ENCODE measurements around the gene ITGB3. TPM values are rescaled to one million over a fixed set of nuclear protein-coding genes. Genes with fewer than 3 reads are reported as not detected.

Gene ITGB3
- 31.5 and 39.8 TPM in 2 replicates for total RNA-seq

- Histone ChIP-seq H3K4me2 (ENCODE audit: insufficient read depth, low read length) (peak within 1 kb of the TSS; percentile 86), H3K27me3 (ENCODE audit: insufficient read depth, low read length) (no peaks in the 10 kb centered on the region), H3K9me3 (ENCODE audit: low read depth, low read length) (no peaks in the 10 kb centered on the region), H2AFZ (ENCODE audit: low read length) (peak within 1 kb of the TSS; percentile 82), H3K36me3 (ENCODE audit: insufficient read depth, low read length) (no peaks in the 10 kb centered on the region), H3K4me3 (ENCODE audit: insufficient read depth, low read length) (peak within 1 kb of the TSS; percentile 82), H4K20me1 (ENCODE audit: insufficient read depth, low read length) (no peaks in the 10 kb centered on the region), H3K79me2 (ENCODE audit: insufficient read depth, low read length) (peaks cover 29% of the 10 kb centered on the region), H3K4me1 (ENCODE audit: insufficient read depth, low read length) (peaks cover 35% of the 10 kb centered on the region), H3K27ac (ENCODE audit: low read depth, low read length) (peak within 1 kb of the TSS; percentile 38)
- TF ChIP-seq CTCF (IDR thresholded peaks at IDR 0.05; ENCODE audit: extremely low read depth, low read depth, low read length), result peak; percentile 25
- DNase-seq (ENCODE audit: insufficient read length, low spot score, missing footprints), result peak; percentile 93
These were observed at the start of gene ITGB3 for GRCh38 chr17:47253541-47254402. Gene ITGB3, plus strand, starts transcription at chr17:47253827. Its CDS starts 35 bp downstream, at chr17:47253862.

- DNase-seq (ENCODE audit: insufficient read length, low spot score, missing footprints), result no peak
These were observed 49.5 kb upstream of the ITGB3 start for GRCh38 chr17:47203984-47204721.

GRCh38 chr17:47204722-47205418 is 48.8 kb upstream of the ITGB3 start:
- Histone ChIP-seq H3K79me2 (ENCODE audit: insufficient read depth, low read length) (no peaks in the 10 kb centered on the region), H3K27ac (ENCODE audit: low read depth, low read length) (peak overlapping the region; percentile 25), H3K4me1 (ENCODE audit: insufficient read depth, low read length) (peaks cover 25% of the 10 kb centered on the region), H3K27me3 (ENCODE audit: insufficient read depth, low read length) (no peaks in the 10 kb centered on the region), H3K9me3 (ENCODE audit: low read depth, low read length) (no peaks in the 10 kb centered on the region), H2AFZ (ENCODE audit: low read length) (peak overlapping the region; percentile 55), H3K4me3 (ENCODE audit: insufficient read depth, low read length) (peak overlapping the region; percentile 10), H3K4me2 (ENCODE audit: insufficient read depth, low read length) (peak overlapping the region; percentile 34), H4K20me1 (ENCODE audit: insufficient read depth, low read length) (no peaks in the 10 kb centered on the region), H3K36me3 (ENCODE audit: insufficient read depth, low read length) (no peaks in the 10 kb centered on the region)
- DNase-seq (ENCODE audit: insufficient read length, low spot score, missing footprints), result peak; percentile 51
- TF ChIP-seq CTCF (IDR thresholded peaks at IDR 0.05; ENCODE audit: extremely low read depth, low read depth, low read length), result no peak

More at GRCh38 chr17:47203984-47204721, 49.5 kb upstream of the ITGB3 start:
- TF ChIP-seq CTCF (IDR thresholded peaks at IDR 0.05; ENCODE audit: extremely low read depth, low read depth, low read length), result no peak
- Histone ChIP-seq H3K27ac (ENCODE audit: low read depth, low read length) (peak overlapping the region; percentile 25), H3K4me1 (ENCODE audit: insufficient read depth, low read length) (peaks cover 25% of the 10 kb centered on the region), H3K4me3 (ENCODE audit: insufficient read depth, low read length) (no peak overlapping the region), H3K4me2 (ENCODE audit: insufficient read depth, low read length) (peak overlapping the region; percentile 34), H3K27me3 (ENCODE audit: insufficient read depth, low read length) (no peaks in the 10 kb centered on the region), H3K79me2 (ENCODE audit: insufficient read depth, low read length) (no peaks in the 10 kb centered on the region), H3K9me3 (ENCODE audit: low read depth, low read length) (no peaks in the 10 kb centered on the region), H3K36me3 (ENCODE audit: insufficient read depth, low read length) (no peaks in the 10 kb centered on the region), H4K20me1 (ENCODE audit: insufficient read depth, low read length) (no peaks in the 10 kb centered on the region), H2AFZ (ENCODE audit: low read length) (peak overlapping the region; percentile 12)
